ENCODE measurements around the gene IL19.

DNA sequence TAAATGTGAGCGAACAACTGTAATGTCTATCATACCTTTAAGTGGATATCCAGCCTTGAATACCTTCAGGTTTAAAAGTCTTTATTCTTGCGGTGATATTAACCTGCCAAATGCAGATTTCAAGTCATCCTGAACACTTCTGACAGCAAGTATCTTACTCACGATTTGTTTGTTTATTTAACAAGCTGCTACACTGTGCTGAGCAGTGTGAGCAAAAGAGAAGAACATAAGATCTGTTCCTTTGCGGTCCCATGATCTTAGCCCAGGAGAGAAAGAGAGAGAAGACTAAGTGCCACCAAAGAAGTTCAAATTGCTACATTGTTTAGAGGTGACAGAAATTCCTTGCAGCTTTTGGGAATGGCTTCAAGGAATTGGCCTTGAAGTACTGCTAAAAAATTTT is 117.1 kb downstream of the IL19 start:
- TF ChIP-seq, protein P1, sequence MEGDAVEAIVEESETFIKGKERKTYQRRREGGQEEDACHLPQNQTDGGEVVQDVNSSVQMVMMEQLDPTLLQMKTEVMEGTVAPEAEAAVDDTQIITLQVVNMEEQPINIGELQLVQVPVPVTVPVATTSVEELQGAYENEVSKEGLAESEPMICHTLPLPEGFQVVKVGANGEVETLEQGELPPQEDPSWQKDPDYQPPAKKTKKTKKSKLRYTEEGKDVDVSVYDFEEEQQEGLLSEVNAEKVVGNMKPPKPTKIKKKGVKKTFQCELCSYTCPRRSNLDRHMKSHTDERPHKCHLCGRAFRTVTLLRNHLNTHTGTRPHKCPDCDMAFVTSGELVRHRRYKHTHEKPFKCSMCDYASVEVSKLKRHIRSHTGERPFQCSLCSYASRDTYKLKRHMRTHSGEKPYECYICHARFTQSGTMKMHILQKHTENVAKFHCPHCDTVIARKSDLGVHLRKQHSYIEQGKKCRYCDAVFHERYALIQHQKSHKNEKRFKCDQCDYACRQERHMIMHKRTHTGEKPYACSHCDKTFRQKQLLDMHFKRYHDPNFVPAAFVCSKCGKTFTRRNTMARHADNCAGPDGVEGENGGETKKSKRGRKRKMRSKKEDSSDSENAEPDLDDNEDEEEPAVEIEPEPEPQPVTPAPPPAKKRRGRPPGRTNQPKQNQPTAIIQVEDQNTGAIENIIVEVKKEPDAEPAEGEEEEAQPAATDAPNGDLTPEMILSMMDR (IDR thresholded peaks at IDR 0.05) = no peak
- TF ChIP-seq EZH2 (IDR thresholded peaks at IDR 0.05) = no peak
- TF ChIP-seq EZH2phosphoT487 (IDR thresholded peaks at IDR 0.05) = no peak
